NB4 (cell line): ENCODE results near the gene LHB.

Source experiments
- CTCF ChIP-seq: IDR thresholded peaks from one replicate; pipeline ENCODE4 v1.5.1; 2012; ENCODE audit warnings: low read depth, low read length
- MAX ChIP-seq: IDR thresholded peaks from 2 replicates; pipeline ENCODE4 v1.6.1; 2011; ENCODE audit warnings: low read depth, low read length
- POLR2A ChIP-seq: IDR thresholded peaks from 2 replicates; pipeline ENCODE4 v1.6.1; 2011; ENCODE audit warnings: mild to moderate bottlenecking; ENCODE audit not compliant: insufficient read length; ENCODE audit errors: extremely low read depth

- TF ChIP-seq CTCF: no peak
- no peak for TF ChIP-seq POLR2A
- TF ChIP-seq MAX: no peak
These were observed 48.1 kb downstream of the LHB start for GRCh38 chr19:48968813-48969218.
